CD14-positive monocyte (primary cell): ENCODE data around the gene NEMP1. TPM values are rescaled to one million over a fixed set of nuclear protein-coding genes. Genes with fewer than 3 reads are reported as not detected.
"Not testable (repeated sequence)": the region's sequence is repeated elsewhere in the genome, so short reads cannot be mapped to it uniquely, and the experiment has no call there.

Experiments
- DNase-seq, 3 donors: peaks; one replicate each; pipeline ENCODE4 v3.0.0-alpha.2; 2011 to 2022
- H2AFZ ChIP-seq: 2 replicates; pipeline ENCODE4 v1.6.0; 2012; ENCODE audit warnings: mild to moderate bottlenecking, low read depth, low read length, inconsistent platforms; ENCODE audit not compliant: insufficient read depth, poor library complexity, severe bottlenecking
- H3K27ac ChIP-seq, 2 donors: 1 replicate in 1 of 2; 2 replicates in 1 of 2; pipeline ENCODE4 v1.5.1; 2012 to 2013; ENCODE audit warnings: low read length in 2 of 2, control low read depth in 1 of 2, inconsistent platforms in 1 of 2, low read depth in 1 of 2, mild to moderate bottlenecking in 1 of 2
- H3K27me3 ChIP-seq, 2 donors: one replicate each; pipeline versions ENCODE4 v1.6.0 to v1.6.1; 2011 to 2013; ENCODE audit warnings: low read length in 2 of 2; ENCODE audit not compliant: control insufficient read depth in 2 of 2, insufficient read depth in 2 of 2
- H3K36me3 ChIP-seq, 2 donors: replicated peaks in 1 of 2; 1 replicate in 1 of 2; 2 replicates in 1 of 2; pipeline versions ENCODE4 v1.5.1 to v1.6.1; 2012 to 2013; ENCODE audit warnings: low read length in 2 of 2, control low read depth in 1 of 2, inconsistent platforms in 1 of 2, mild to moderate bottlenecking in 1 of 2; ENCODE audit not compliant: insufficient read depth in 2 of 2, control insufficient read depth in 1 of 2
- H3K4me1 ChIP-seq, 2 donors: 1 replicate in 1 of 2; 2 replicates in 1 of 2; pipeline versions ENCODE4 v1.5.1 to v1.6.1; 2012 to 2013; ENCODE audit warnings: low read length in 2 of 2, control low read depth in 1 of 2, inconsistent platforms in 1 of 2, mild to moderate bottlenecking in 1 of 2, moderate library complexity in 1 of 2; ENCODE audit not compliant: insufficient read depth in 2 of 2, control insufficient read depth in 1 of 2
- H3K4me2 ChIP-seq: replicated peaks from 2 replicates; pipeline ENCODE3; 2012; ENCODE audit warnings: low read length, moderate library complexity, mild to moderate bottlenecking; ENCODE audit not compliant: poor library complexity, severe bottlenecking; ENCODE audit errors: extremely low read depth
- H3K4me3 ChIP-seq, 3 experiments: fragments of 200-600 bp in 1 of 3; sonication (generic) in 1 of 3; replicated peaks in 1 of 3; 1 replicate in 2 of 3; 2 replicates in 1 of 3; pipeline ENCODE4 v1.5.1; 2011 to 2013; ENCODE audit warnings: low read length in 3 of 3, mild to moderate bottlenecking in 3 of 3, control low read depth in 2 of 3, low read depth in 2 of 3, inconsistent platforms in 1 of 3, moderate library complexity in 1 of 3
- H3K79me2 ChIP-seq: 2 replicates; pipeline ENCODE4 v1.6.0; 2012; ENCODE audit warnings: mild to moderate bottlenecking, control low read depth, inconsistent platforms, low read length, moderate library complexity; ENCODE audit not compliant: insufficient read depth
- H3K9ac ChIP-seq: 2 replicates; pipeline ENCODE4 v1.6.0; 2017; ENCODE audit warnings: low read length, mild to moderate bottlenecking; ENCODE audit not compliant: insufficient read depth, poor library complexity, severe bottlenecking
- H3K9me3 ChIP-seq, 2 donors: replicated peaks in 1 of 2; 1 replicate in 1 of 2; 2 replicates in 1 of 2; pipeline versions ENCODE4 v1.5.1 to v1.6.1; 2012 to 2013; ENCODE audit warnings: low read length in 2 of 2, control low read depth in 1 of 2; ENCODE audit not compliant: control insufficient read depth in 1 of 2, insufficient read depth in 1 of 2
- H4K20me1 ChIP-seq: 2 replicates; pipeline ENCODE4 v1.6.0; 2012; ENCODE audit warnings: mild to moderate bottlenecking, low read length, control low read depth, moderate library complexity; ENCODE audit not compliant: insufficient read depth
- H3K27ac Mint-ChIP-seq, 7 donors: one replicate each; pipeline ENCODE4 v1.8.0; 2020; ENCODE audit warnings: mild to moderate bottlenecking in 7 of 7, mixed read lengths in 7 of 7, moderate library complexity in 6 of 7, inconsistent platforms in 2 of 7
- H3K27me3 Mint-ChIP-seq, 3 donors: one replicate each; pipeline ENCODE4 v1.8.0; 2021 to 2022; ENCODE audit warnings: low read depth in 3 of 3, mild to moderate bottlenecking in 3 of 3, mixed read lengths in 3 of 3, moderate library complexity in 3 of 3, inconsistent platforms in 1 of 3
- H3K36me3 Mint-ChIP-seq, 2 donors: one replicate each; pipeline ENCODE4 v1.8.0; 2020; ENCODE audit warnings: mixed read lengths in 2 of 2, inconsistent platforms in 1 of 2, mild to moderate bottlenecking in 1 of 2
- H3K4me1 Mint-ChIP-seq: one replicate; pipeline ENCODE4 v1.8.0; 2020; ENCODE audit warnings: mild to moderate bottlenecking, mixed read lengths
- H3K4me3 Mint-ChIP-seq, 2 donors: one replicate each; pipeline ENCODE4 v1.8.0; 2020; ENCODE audit warnings: mild to moderate bottlenecking in 2 of 2, mixed read lengths in 2 of 2, moderate library complexity in 1 of 2
- H3K9me3 Mint-ChIP-seq, 7 donors: one replicate each; pipeline ENCODE4 v1.8.0; 2020 to 2022; ENCODE audit warnings: mixed read lengths in 7 of 7, mild to moderate bottlenecking in 6 of 7, moderate library complexity in 6 of 7, inconsistent platforms in 2 of 7
- WGBS: methylation state at CpG from one replicate; pipeline ENCODE4 v1.1.5; 2013; ENCODE audit warnings: missing lambda C conversion rate; ENCODE audit not compliant: insufficient coverage; 5-methylcytosine and 5-hydroxymethylcytosine counted together
- intact Hi-C, 2 donors: fragments of 100-400 bp; cut with micrococcal nuclease; formaldehyde crosslinking; loops; one replicate each; pipeline versions ENCODE4 v1.15.0 to v1.15.1; 2023
- polyA plus RNA-seq, 3 donors: library from polyadenylated mRNA; depleted of rRNA in 1 of 3; unstranded in 2 of 3; stranded (reverse) in 1 of 3; fragments of 300-500 nt in 2 of 3; fragments of >200 nt in 1 of 3; fragmentation: Illumina TruSeq in 2 of 3; gene quantifications; 1 replicate in 2 of 3; 2 replicates in 1 of 3; pipeline ENCODE4 v1.2.3, GENCODE V29; 2012 to 2021
- TF ChIP-seq, protein P1 (sequence below): fragments of 200-600 bp; IDR thresholded peaks from one replicate; pipeline ENCODE4 v1.8.0; 2022; ENCODE audit warnings: antibody characterized with exemption, mild to moderate bottlenecking

Gene NEMP1
- polyA plus RNA-seq, 3 donors: 1.9 to 4.6 (median 2.2) TPM

GRCh38 chr12:57124261-57124877, 45.8 kb upstream of the NEMP1 start:
- DNase-seq: peak; percentile 71 to 81 (median 78)
- Mint-ChIP-seq H3K27ac (peak overlapping the region in 1 of 7 donors; percentile 48), H3K4me1 (peaks cover 16% of the 10 kb centered on the region), H3K9me3 (peaks cover 0 to 8% (median 3%) of the 10 kb centered on the region in 7 donors), H3K4me3 (peak overlapping the region; percentile 34 to 54), H3K36me3 (peaks cover 0 to 1% of the 10 kb centered on the region in 2 donors), H3K27me3 (peaks cover 5 to 28% (median 24%) of the 10 kb centered on the region in 3 donors)
- peaks cover 9% of the 10 kb centered on the region for H3K79me2 ChIP-seq
- peaks cover 0 to 3% of the 10 kb centered on the region in 2 donors for H3K9me3 ChIP-seq
- WGBS: 5% methylated on average over 9 of the region's 10 CpGs
- H3K4me2 ChIP-seq: no peak overlapping the region
- TF ChIP-seq, protein P1, sequence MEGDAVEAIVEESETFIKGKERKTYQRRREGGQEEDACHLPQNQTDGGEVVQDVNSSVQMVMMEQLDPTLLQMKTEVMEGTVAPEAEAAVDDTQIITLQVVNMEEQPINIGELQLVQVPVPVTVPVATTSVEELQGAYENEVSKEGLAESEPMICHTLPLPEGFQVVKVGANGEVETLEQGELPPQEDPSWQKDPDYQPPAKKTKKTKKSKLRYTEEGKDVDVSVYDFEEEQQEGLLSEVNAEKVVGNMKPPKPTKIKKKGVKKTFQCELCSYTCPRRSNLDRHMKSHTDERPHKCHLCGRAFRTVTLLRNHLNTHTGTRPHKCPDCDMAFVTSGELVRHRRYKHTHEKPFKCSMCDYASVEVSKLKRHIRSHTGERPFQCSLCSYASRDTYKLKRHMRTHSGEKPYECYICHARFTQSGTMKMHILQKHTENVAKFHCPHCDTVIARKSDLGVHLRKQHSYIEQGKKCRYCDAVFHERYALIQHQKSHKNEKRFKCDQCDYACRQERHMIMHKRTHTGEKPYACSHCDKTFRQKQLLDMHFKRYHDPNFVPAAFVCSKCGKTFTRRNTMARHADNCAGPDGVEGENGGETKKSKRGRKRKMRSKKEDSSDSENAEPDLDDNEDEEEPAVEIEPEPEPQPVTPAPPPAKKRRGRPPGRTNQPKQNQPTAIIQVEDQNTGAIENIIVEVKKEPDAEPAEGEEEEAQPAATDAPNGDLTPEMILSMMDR: peak; percentile 96
- peaks cover 0 to 16% of the 10 kb centered on the region in 2 donors for H3K27me3 ChIP-seq
- intact Hi-C loops: loop anchor here (1.0 to 5.0 kb wide), 2 partner anchors 48 to 52 kb away; no protein-coding TSS in a partner anchor
- H3K36me3 ChIP-seq: no peaks in the 10 kb centered on the region
- H3K9ac ChIP-seq: no peak overlapping the region
- no peak overlapping the region for H2AFZ ChIP-seq
- no peaks in the 10 kb centered on the region for H4K20me1 ChIP-seq
- H3K4me3 ChIP-seq: no peak overlapping the region
- H3K4me1 ChIP-seq: peaks cover 13 to 21% of the 10 kb centered on the region in 2 donors
- H3K27ac ChIP-seq: no peak overlapping the region

DNA sequence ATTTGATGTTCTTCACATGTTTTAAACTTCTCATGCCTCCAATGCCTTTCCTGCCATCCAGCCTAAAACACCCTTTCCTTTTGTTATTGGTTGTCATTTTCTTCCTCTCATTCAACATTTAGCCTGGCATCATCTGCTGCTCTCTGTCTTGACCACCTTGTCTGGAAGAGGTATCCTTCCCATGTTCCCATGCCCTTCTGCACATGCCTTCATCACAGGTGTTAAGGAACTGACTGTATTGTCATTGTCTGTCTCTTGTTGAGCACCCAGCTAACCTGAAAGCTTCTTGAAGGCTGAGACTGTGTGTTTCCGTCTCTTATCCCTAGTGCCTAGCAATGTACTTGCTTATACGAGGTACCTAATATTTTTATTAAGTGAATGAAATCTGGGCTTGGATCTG, 45.2 kb upstream of the NEMP1 start:
- TF ChIP-seq, protein P1: no peak
- intact Hi-C loops: loop anchor here (1.0 to 5.0 kb wide), 2 partner anchors 48 to 52 kb away; no protein-coding TSS in a partner anchor
- no CpG with 5 or more reads among the region's 2 CpGs for WGBS
- no peak overlapping the region for H3K4me3 ChIP-seq
- H3K27me3 Mint-ChIP-seq: peaks cover 5 to 28% (median 24%) of the 10 kb centered on the region in 3 donors
- no peak overlapping the region for H3K4me2 ChIP-seq
- no peak overlapping the region for H3K9ac ChIP-seq
- no peak overlapping the region for H2AFZ ChIP-seq
- H3K27ac Mint-ChIP-seq: no peak overlapping the region
- peaks cover 0 to 16% of the 10 kb centered on the region in 2 donors for H3K27me3 ChIP-seq
- H3K4me1 ChIP-seq: peaks cover 18 to 27% of the 10 kb centered on the region in 2 donors
- H3K36me3 ChIP-seq: no peaks in the 10 kb centered on the region
- peaks cover 0 to 1% of the 10 kb centered on the region in 2 donors for H3K36me3 Mint-ChIP-seq
- H3K9me3 Mint-ChIP-seq: peaks cover 0 to 8% (median 3%) of the 10 kb centered on the region in 7 donors
- peaks cover 3% of the 10 kb centered on the region for H3K79me2 ChIP-seq
- H3K27ac ChIP-seq: no peak overlapping the region
- peaks cover 21% of the 10 kb centered on the region for H3K4me1 Mint-ChIP-seq
- H4K20me1 ChIP-seq: no peaks in the 10 kb centered on the region
- H3K4me3 Mint-ChIP-seq: no peak overlapping the region
- DNase-seq: no peak
- peaks cover 0 to 3% of the 10 kb centered on the region in 2 donors for H3K9me3 ChIP-seq

- not testable (repeated sequence) for H3K27me3 ChIP-seq, H3K79me2 ChIP-seq, H3K9me3 ChIP-seq, H3K36me3 ChIP-seq, H3K4me3 ChIP-seq, H2AFZ ChIP-seq, H3K27ac ChIP-seq, H3K4me3 Mint-ChIP-seq, H3K9ac ChIP-seq, H3K9me3 Mint-ChIP-seq, H3K27ac Mint-ChIP-seq, H3K36me3 Mint-ChIP-seq, DNase-seq, H4K20me1 ChIP-seq, H3K4me2 ChIP-seq
- H3K27me3 Mint-ChIP-seq: peaks cover 5 to 17% (median 14%) of the 10 kb centered on the region in 3 donors
- 98% methylated on average over 8 of the region's 11 CpGs for whole genome bisulfite sequencing
- peaks cover 19 to 23% of the 10 kb centered on the region in 2 donors for H3K4me1 ChIP-seq
- peaks cover 19% of the 10 kb centered on the region for H3K4me1 Mint-ChIP-seq
- intact Hi-C loops: loop anchor here in 1 of 2 donors (5.0 kb wide), 1 partner anchor 52 kb away; no protein-coding TSS in a partner anchor
Observed at GRCh38 chr12:57120718-57121117, 42.1 kb upstream of the NEMP1 start.
